Endometrial microvascular endothelial cells (primary cell): ENCODE measurements around the gene PIP4K2A. TPM values are rescaled to one million over a fixed set of nuclear protein-coding genes. Genes with fewer than 3 reads are reported as not detected.
"Not testable (repeated sequence)": the region's sequence is repeated elsewhere in the genome, so short reads cannot be mapped to it uniquely, and the experiment has no call there.

ENCODE experiments used
- in situ Hi-C: cut with HindIII; loops from 2 replicates; pipeline ENCODE4 v1.10.0; 2017; ENCODE audit warnings: low sequenced_read_pairs, low pct_unique_long_range_greater_than_20kb; ENCODE audit errors: inconsistent ontology term
- total RNA-seq: library from RNA; depleted of rRNA; stranded (reverse); fragments of >200 nt; gene quantifications from one replicate; pipeline ENCODE4 v1.2.3, GENCODE V29; 2015; ENCODE audit errors: inconsistent ontology term

Gene PIP4K2A
- total RNA-seq, 1 donor from 2014 or later: 12.1 TPM

- in situ Hi-C loops: no loop called here
Observed at GRCh38 chr10:22722626-22723169, 8.3 kb upstream of the PIP4K2A start.

GRCh38 chr10:22720667-22721066, 6.3 kb upstream of the PIP4K2A start:
- in situ Hi-C loops: no loop called here

- in situ Hi-C loops: no loop called here
Observed at GRCh38 chr10:22719406-22720042, 5.1 kb upstream of the PIP4K2A start.

- in situ Hi-C loops: not testable (repeated sequence)
Observed at GRCh38 chr10:22718659-22719058, 4.3 kb upstream of the PIP4K2A start.

GRCh38 chr10:22717728-22718127, 3.4 kb upstream of the PIP4K2A start:
- in situ Hi-C loops: no loop called here

GRCh38 chr10:22716943-22717342, 2.6 kb upstream of the PIP4K2A start:
- in situ Hi-C loops: no loop called here

- in situ Hi-C loops: no loop called here
Observed at GRCh38 chr10:22715290-22715625, 880 bp upstream of the PIP4K2A start.

- in situ Hi-C loops: no loop called here
Observed at GRCh38 chr10:22713853-22714478, 412 bp downstream of the PIP4K2A start.

- in situ Hi-C loops: no loop called here
Observed at GRCh38 chr10:22712956-22713852, 1.2 kb downstream of the PIP4K2A start.

- in situ Hi-C loops: no loop called here
Observed at GRCh38 chr10:22712211-22712955, 2.0 kb downstream of the PIP4K2A start.

GRCh38 chr10:22711373-22711772, 3.0 kb downstream of the PIP4K2A start:
- in situ Hi-C loops: no loop called here

GRCh38 chr10:22710139-22710745, 4.1 kb downstream of the PIP4K2A start:
- in situ Hi-C loops: no loop called here

- in situ Hi-C loops: no loop called here
Observed at GRCh38 chr10:22708772-22709171, 5.6 kb downstream of the PIP4K2A start.

- in situ Hi-C loops: no loop called here
Observed at GRCh38 chr10:22705527-22705926, 8.9 kb downstream of the PIP4K2A start.

GRCh38 chr10:22704942-22705341, 9.4 kb downstream of the PIP4K2A start:
- in situ Hi-C loops: no loop called here

- in situ Hi-C loops: no loop called here
Observed at GRCh38 chr10:22704471-22704911, 9.9 kb downstream of the PIP4K2A start.

GRCh38 chr10:22702348-22702747, 12.0 kb downstream of the PIP4K2A start:
- in situ Hi-C loops: no loop called here

- in situ Hi-C loops: no loop called here
Observed at GRCh38 chr10:22701132-22701826, 13.1 kb downstream of the PIP4K2A start.
